Lower leg skin (tissue), 3 donors: Measurements from ENCODE around the gene SYDE1.

Source experiments
- POLR2A ChIP-seq, 2 donors: fragments of 450-650 bp; IDR thresholded peaks; one replicate each; pipeline ENCODE4 v1.6.1; 2016 to 2017; ENCODE audit warnings: antibody characterized with exemption in 2 of 2, mild to moderate bottlenecking in 1 of 2, moderate library complexity in 1 of 2
- TF ChIP-seq, protein P1 (sequence below), 3 donors: fragments of 450-650 bp; IDR thresholded peaks; one replicate each; pipeline ENCODE4 v1.5.1; 2016; ENCODE audit warnings: antibody characterized with exemption in 3 of 3, mild to moderate bottlenecking in 3 of 3, moderate library complexity in 2 of 3

DNA sequence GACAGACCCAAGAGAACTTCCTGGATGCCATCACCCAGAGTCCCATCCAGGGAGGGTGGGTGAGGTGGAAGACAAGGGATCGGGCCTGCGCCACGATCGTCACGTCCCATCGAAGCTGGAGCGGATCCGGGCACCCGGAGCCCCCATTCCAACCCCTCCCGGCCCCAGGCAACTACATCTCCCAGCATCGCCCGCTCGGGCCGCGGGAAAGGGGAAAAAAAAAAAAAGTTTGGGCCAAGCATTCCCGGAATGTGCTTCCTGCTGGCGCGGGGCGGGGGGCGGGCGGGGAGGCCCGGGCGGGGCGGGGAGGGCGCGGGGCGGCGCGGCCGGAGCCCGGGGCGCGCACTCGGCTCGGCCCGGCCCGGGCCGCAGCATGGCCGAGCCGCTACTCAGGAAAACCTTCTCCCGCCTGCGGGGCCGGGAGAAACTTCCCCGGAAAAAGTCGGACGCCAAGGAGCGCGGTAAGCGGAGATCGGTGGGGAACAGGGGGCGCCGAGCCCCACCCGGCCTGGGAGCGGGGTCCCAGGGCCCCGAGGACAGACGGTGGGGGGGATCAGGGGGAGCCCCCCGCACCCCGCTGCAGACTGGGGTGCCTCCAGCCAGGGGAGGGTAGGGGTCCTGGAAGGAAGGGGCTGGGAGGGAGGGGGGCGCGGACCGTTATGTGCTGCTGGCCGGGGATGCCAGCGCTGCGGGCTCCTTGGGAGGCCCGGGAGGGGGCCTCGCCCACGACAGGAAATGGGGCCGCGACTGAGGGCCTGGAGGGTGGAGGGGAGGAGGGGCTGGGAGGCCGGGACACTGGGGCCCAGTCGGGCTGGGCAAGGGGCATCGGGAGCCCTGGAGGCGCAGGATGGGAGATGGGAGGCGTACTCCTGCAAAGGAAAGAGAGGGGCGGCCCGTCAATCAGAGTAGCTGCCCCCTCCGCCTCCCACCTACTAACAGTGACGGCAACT, at the start of gene SYDE1:
- TF ChIP-seq, protein P1, sequence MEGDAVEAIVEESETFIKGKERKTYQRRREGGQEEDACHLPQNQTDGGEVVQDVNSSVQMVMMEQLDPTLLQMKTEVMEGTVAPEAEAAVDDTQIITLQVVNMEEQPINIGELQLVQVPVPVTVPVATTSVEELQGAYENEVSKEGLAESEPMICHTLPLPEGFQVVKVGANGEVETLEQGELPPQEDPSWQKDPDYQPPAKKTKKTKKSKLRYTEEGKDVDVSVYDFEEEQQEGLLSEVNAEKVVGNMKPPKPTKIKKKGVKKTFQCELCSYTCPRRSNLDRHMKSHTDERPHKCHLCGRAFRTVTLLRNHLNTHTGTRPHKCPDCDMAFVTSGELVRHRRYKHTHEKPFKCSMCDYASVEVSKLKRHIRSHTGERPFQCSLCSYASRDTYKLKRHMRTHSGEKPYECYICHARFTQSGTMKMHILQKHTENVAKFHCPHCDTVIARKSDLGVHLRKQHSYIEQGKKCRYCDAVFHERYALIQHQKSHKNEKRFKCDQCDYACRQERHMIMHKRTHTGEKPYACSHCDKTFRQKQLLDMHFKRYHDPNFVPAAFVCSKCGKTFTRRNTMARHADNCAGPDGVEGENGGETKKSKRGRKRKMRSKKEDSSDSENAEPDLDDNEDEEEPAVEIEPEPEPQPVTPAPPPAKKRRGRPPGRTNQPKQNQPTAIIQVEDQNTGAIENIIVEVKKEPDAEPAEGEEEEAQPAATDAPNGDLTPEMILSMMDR (IDR thresholded peaks at IDR 0.05), result no peak
- TF ChIP-seq POLR2A (IDR thresholded peaks at IDR 0.05), result no peak
